GM12874 (cell line): ENCODE data around the gene SDSL.

Experiments
- TF ChIP-seq, protein P1 (sequence below): IDR thresholded peaks from 2 replicates; pipeline ENCODE4 v1.5.1; 2011; ENCODE audit warnings: low read depth, mild to moderate bottlenecking, control low read depth, low read length, moderate library complexity; ENCODE audit not compliant: insufficient read depth

Gene SDSL

DNA sequence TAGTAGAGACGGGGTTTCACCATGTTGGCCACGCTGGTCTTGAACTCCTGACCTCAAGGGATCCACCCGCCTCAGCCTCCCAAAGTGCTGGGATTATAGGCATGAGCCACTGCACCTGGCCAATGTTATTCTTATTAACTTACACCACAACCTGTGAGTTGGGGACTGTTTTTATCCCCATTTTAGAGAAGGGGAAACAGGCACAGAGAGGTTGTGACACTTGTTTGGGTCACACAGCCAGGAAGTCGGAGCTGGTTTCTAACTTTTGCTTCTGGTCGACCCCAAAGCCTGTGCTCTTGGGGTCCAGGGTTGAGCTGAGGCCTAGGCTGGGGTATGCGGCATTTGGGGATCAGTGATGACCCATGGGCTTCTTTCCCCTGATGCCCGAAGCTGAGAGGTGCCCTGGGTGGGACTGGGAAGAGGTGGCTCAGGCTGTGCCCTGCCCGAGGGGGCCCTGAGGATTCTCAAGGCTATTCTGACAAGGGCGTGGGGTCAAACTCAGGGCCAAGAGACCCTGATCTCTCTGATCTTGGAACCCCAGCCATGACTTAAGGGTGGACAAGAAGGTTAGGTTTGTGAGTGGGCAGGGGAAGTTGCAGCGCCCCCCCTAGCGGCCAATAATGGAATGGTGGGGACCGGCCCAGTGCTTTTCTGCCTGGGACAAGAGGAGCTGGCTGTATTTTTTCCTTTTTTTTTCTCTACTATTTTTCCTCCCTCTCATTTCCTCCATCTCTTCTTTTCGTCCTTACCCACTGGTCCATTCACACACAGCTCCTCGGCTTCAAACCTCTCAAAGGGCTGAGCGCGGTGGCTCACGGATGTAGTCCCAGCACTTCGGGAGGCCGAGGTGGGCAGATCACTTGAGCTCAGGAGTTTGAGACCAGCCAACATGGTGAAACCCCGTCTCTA lies 3.0 kb downstream of the SDSL start:
- TF ChIP-seq, protein P1, sequence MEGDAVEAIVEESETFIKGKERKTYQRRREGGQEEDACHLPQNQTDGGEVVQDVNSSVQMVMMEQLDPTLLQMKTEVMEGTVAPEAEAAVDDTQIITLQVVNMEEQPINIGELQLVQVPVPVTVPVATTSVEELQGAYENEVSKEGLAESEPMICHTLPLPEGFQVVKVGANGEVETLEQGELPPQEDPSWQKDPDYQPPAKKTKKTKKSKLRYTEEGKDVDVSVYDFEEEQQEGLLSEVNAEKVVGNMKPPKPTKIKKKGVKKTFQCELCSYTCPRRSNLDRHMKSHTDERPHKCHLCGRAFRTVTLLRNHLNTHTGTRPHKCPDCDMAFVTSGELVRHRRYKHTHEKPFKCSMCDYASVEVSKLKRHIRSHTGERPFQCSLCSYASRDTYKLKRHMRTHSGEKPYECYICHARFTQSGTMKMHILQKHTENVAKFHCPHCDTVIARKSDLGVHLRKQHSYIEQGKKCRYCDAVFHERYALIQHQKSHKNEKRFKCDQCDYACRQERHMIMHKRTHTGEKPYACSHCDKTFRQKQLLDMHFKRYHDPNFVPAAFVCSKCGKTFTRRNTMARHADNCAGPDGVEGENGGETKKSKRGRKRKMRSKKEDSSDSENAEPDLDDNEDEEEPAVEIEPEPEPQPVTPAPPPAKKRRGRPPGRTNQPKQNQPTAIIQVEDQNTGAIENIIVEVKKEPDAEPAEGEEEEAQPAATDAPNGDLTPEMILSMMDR, result peak; percentile 89

DNA sequence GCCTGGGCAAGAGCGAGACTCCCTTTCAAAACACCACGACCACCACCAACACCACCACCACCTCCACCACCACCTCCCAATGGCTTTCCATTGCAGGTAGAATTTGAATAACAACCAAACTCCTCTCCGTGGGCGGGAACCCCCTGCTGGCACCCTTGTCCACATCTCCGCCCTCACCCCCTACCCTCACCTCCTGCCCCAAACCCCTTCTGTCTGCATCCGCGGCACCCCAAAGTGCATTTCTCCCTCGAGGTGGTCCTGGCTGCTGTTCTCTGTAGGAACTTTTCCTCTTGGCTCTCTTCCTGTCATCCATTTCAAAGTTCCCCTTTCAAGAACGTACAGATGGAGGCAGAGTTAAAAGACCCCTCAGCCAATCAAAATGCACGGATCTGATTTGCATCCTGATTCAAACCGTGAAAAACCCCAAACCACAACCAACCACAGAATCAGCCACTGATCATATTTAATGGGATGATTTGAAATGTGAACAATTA lies 3.8 kb downstream of the SDSL start:
- TF ChIP-seq, protein P1, result no peak

DNA sequence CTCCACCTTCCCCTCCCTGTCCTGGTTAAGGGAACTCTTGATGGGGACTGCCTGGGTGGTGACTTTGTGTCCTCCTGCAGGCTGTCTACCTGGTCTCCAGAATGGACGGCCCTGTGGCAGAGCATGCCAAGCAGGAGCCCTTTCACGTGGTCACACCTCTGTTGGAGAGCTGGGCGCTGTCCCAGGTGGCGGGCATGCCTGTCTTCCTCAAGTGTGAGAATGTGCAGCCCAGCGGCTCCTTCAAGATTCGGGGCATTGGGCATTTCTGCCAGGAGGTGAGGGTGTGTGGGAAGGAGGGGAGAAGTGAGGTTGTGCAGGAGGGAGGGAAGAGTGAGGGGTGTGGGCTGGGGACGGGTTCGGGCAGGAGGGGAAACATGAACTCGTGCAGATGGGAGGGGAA lies 5.7 kb downstream of the SDSL start:
- TF ChIP-seq, protein P1, result no peak

DNA sequence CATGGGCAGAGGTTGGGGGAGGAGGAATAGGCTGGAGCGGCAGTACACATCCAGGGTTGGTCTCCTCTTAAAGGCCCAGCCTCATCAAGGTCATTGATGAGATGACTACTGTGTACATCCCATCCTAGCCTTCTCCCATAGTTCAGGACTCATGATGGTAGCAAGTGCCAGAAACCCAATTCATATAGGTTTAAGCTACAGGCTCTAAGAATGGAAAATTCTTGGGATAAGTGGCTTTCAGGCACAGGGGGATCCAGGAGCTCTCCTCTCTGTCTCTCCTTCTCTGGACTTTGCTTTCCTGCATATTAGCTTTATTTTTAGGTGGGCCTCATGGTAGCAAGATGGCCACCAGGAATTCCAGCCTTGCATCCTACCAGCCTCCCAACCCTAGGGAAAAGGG lies 6.3 kb downstream of the SDSL start:
- TF ChIP-seq, protein P1, result no peak

DNA sequence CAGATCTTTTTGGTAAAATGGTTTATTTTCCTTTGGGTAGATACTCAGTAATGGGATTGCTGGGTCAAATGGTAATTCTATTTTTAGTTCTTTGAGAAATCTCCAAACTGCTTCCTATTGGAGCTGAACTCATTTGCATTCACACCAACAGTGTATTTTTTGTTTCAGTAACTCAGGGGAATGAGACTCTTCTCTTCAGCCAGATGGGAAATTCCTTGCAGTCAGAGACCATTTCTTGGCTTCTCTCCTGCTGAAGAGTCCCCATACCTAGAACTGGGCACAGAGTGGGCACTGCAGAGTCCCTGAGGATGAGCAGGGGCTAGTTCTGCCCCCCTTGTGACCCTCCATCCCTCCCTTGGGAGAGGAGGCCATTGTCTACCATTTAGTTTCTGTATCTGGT lies 10.8 kb downstream of the SDSL start:
- TF ChIP-seq, protein P1, result no peak

DNA sequence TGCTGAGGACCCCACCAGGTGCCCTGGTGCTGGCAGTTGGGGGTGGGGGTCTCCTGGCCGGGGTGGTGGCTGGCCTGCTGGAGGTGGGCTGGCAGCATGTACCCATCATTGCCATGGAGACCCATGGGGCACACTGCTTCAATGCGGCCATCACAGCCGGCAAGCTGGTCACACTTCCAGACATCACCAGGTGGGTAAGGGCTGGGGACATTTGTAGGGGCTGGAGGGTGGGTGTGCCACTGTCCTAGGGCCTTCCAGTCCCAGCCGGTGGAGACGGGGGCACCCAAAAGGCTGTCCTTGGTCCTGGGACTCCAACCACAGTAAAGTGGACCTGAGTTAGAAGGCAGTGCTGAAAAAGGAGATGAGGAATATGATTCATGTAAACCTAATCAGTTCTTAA lies 13.2 kb downstream of the SDSL start:
- TF ChIP-seq, protein P1, result no peak

DNA sequence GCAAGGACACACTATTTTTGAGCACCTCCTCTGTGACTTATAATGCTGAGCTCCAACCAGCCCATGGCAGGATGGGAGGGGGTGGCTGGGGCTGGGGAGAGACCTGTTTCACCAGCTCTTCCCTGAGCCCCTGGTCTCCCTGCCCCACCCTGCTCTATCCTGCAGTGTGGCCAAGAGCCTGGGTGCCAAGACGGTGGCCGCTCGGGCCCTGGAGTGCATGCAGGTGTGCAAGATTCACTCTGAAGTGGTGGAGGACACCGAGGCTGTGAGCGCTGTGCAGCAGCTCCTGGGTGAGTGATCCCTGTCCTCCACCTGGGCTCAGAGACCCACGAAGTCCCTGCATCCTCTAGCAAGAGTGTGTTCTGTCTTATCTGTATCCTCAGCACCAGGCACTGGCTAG lies 14.4 kb downstream of the SDSL start:
- TF ChIP-seq, protein P1, result no peak
